HCEC 1CT (cell line): Measurements from ENCODE around the gene LAG3.

ENCODE experiments used
- DNase-seq: peaks from one replicate; pipeline ENCODE4 v3.0.0-alpha.2; 2017

LAG3 gene

GRCh38 chr12:6791931-6792520 lies 19.7 kb downstream of the LAG3 start:
- DNase-seq = no peak

DNA sequence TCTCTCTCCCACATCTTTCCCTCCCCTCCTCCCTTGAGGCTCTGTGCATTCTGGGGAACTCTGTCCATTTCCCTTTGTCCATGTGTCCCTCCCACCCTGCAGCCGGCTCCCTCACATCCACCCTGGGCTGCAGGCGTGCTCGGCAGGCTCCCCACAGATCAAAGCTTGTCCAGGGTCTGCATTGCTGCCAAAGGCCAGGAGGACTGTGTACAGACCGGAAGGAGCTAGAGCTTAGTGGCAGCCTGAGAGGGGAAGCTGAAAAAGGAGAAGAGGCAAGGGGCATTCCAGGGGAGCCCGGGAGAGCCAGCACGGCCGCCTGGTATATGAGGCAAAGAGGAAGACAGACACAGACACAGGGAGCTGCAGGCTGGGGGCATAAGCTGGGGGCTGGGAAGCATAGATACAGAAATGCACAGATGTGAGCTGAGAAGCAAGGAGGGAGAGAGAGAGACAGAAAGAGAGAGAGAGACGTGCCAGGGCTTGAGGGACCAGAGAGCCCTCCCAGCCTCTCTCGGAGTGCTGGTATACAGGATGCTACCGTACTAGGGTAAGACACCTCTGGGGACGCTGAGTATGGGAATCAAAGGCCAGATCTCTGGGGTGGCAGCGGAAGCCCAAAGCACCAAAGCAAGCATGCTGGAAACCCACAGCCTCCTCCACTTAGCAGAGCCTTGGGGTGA lies 20.3 kb downstream of the LAG3 start:
- no peak for DNase-seq

GRCh38 chr12:6795088-6795487 lies 22.8 kb downstream of the LAG3 start:
- no peak for DNase-seq

DNA sequence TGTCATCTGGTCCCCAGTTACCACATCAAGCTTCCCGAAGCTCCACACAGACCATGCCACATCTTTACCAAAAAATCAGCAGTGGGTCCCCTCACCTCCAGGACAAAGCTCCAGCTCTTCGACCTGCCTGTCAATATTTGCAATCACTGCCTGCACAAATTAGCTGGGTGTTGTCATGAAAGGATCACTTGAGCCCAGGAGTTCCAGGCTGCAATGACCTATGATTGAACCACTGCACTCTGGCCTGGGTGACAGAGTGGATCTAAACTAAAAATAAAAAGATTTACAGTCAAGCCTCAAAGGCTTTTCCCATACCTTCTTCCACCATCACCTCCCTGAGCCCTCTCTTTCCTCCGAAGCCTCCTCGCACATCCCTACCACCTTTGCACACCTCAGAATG lies 24.3 kb downstream of the LAG3 start:
- no peak for DNase-seq

DNA sequence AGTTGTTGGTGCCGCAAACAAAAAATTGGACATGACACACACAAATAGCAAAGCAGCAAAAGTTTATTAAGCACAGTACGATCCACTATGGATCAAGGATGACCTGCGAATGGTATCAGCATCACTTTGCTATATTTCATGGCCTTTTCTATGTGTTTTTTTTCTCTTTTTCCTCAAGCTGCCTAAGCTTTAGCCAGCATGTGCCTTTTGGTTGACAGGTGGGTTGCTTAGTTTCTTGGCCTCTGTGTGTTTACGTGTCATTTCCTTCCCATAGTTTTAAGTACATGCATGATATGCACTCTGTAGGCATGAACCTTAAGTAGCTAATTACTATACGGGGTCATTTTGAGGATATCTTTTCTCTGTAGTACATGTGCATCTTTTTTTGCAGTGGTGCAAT lies 26.8 kb downstream of the LAG3 start:
- no peak for DNase-seq

GRCh38 chr12:6807170-6807569 lies 34.9 kb downstream of the LAG3 start:
- no peak for DNase-seq

DNA sequence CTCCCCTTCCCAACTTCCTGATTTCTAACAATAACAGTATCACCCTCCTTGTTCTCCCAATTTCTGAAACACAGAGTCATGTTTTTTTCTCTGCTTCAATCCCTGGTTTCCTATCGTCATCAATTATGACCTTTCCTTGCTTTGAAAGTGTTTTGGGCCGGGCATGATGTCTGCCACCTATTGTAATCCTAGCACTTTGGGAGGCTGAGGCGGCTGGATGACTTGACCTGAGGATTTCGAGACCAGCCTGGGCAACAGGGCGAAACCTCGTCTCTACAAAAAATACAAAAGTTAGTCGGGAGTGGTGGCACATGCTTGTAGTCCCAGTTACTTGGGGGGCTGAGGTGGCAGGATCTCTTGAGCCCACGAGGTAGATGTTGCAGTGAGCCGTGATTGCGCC lies 36.7 kb downstream of the LAG3 start:
- no peak for DNase-seq

GRCh38 chr12:6810758-6811157 lies 38.4 kb downstream of the LAG3 start:
- no peak for DNase-seq

- DNase-seq = no peak
Measured at GRCh38 chr12:6813363-6813762, 41.0 kb downstream of the LAG3 start.

- no peak for DNase-seq
Measured at GRCh38 chr12:6816598-6816997, 44.3 kb downstream of the LAG3 start.

DNA sequence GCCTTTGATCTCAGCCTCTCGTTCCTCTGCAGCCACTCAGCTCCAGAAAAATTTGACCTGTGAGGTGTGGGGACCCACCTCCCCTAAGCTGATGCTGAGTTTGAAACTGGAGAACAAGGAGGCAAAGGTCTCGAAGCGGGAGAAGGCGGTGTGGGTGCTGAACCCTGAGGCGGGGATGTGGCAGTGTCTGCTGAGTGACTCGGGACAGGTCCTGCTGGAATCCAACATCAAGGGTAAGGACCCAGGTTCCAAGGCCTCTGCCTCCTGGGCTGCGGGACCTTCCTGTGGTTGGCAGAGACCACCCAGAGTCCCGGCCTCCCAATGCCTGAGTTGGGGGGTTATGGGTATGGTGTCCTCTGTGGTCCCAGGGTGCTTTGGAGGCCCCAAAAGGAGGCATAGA lies 44.8 kb downstream of the LAG3 start:
- DNase-seq = no peak

DNA sequence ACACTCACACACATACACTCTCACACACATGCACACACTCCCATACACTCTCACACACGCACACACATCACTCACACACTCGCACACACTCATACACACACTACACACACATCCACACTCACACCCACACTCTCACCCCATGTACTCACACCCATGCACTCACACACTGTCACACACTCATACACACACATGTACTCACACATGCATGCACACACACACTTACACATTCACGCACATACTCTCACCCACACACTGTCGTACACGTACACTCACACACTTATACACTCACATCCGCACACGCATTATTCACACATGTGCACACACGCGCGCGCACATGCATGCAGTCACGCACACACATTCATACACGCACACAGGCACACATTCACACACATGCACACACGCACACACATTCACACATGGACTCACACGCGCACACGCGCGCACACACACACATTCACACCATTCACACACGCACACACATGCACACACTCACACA lies 45.4 kb downstream of the LAG3 start:
- DNase-seq = no peak

GRCh38 chr12:6818222-6818621 lies 45.9 kb downstream of the LAG3 start:
- DNase-seq = no peak

DNA sequence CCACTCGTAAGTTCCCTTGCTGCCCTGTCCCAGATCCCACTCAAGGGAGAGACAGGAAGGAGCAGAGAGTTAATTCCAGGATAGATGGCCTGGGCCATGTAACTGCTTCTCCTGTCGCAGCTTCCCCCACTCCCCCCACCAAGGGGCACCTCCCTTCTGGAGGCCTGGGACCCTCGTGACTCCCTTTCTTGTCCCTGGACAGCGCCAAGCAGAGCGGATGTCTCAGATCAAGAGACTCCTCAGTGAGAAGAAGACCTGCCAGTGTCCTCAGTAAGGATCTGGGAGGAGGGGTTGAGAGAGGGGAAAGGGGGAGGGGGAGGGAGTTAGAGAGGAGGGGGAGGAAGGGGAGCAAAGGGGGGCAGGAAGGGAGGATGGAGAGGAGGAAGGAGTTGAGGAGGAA lies 46.3 kb downstream of the LAG3 start:
- DNase-seq = no peak

GRCh38 chr12:6819106-6820030 lies 47.0 kb downstream of the LAG3 start:
- DNase-seq = no peak

- DNase-seq = no peak
Measured at GRCh38 chr12:6820166-6820565, 47.8 kb downstream of the LAG3 start.

DNA sequence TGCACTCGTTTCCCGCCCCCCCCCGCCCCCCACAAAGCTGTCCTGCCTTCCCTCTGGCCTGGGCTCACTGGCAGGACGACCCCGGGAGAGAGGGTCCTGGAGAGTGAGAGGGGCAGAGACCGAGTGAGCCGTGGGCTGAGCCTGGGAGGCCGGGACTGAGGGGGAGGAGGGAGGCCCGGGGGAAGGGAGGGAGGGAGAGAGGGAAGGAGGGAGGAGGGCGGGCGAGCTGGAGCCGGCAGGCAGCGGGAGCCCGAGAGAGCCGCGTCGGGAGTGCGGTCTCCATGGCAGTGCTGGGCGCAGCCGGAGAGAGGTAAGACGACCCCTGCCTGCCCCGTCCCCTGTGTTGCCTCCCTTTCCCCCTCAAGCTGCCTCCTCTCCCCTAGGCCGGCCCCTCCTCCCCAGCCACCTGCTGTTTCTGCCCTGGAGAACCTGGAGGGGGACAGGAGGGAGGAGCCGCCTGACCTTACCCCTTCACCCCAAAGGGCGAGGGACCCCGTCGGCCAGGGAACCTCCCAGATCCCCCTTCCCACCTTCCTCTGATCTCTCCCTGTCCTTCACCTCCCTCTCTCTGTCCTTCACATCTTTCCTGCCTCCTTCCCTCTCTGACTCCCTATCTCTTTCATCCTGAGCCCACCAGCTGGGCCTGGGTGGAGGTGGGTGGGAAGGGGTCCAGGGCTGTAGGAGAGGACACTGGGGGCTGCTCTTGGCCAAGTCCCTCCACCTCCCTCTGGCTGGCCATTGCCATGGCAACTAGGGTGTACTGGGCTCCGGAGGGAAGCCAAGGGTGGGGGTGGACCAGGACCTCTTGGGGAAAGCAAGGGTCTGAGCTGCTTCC lies 49.5 kb downstream of the LAG3 start, which contains the start of gene GPR162:
TSS of gene GPR162 (plus strand) at position 231 of the 835 bp plus-strand sequence. CDS start 2,078 bp downstream, outside the sequence.
- DNase-seq = peak; percentile 34

DNA sequence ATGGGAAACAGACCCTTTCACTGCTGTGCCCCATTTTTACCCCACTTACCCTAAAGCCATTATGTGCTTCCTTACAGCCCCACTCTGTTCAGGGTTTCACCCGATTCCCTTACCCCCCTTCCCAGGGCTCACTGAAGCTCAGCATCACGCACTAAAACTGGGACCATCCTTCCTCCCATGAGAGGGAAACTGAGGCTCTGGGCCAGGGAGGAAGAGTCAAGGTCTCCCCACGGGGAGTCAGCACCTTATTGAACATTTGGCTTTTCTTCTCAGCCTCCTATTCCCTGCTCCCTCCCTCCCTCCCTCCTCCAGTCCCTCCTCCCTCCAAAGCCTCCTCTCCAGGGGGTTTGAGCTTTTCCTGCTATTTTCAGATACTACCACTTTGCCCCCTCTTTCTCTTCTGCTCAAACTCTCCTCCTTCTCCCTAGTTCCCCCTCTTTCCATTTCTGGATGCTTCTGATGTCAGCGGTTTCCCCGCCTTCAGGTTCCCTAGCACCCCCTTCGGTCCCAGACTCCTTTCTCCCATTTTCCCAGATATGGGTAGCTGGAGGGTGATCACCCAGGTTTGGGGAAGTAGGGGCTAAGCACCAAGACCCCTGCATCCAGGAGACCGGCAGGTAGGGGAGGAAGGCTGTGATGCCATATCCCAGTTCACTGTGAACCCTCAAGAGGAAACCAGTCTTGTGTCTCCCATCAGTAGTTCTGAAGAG lies 50.3 kb downstream of the LAG3 start:
- DNase-seq = no peak

DNA sequence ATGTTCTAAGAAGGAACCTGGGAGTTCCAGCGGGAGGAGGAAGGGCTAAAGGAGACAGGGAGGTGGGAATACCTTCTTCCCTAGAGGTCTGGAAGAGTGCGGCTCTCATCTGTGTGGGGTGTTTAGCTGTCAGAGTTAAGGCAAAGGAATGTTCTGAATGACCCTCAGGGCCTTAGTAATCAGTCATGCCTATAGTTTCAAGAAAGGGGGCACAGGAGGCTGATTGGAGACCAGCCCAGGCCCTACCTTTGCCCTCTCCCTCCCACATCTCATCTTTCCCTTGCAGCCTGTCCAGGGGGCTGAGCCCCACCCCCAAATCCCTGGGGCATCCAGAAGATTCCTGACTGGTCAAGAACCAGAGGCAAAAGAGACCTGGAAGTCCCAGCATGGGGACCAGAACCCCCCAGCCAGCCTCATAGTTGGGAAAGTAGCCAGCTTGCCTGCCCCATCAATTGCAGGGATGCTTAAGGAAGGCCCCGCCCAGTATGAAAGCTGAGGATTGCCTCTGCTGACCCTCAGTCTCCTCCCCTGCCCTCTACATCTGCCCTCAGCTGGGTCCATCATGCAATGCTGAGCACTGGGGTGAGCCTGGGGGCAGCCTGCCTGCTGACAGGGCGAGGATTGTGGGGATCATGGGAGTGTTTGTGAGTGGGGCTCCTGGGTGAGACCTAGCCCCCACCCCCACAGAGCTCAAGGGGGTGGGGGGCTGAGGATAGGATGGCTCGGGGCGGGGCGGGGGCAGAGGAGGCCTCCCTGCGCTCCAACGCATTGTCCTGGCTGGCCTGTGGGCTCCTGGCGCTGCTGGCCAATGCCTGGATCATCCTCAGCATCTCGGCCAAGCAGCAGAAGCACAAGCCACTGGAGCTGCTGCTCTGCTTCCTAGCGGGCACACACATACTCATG lies 51.1 kb downstream of the LAG3 start:
- no peak for DNase-seq

DNA sequence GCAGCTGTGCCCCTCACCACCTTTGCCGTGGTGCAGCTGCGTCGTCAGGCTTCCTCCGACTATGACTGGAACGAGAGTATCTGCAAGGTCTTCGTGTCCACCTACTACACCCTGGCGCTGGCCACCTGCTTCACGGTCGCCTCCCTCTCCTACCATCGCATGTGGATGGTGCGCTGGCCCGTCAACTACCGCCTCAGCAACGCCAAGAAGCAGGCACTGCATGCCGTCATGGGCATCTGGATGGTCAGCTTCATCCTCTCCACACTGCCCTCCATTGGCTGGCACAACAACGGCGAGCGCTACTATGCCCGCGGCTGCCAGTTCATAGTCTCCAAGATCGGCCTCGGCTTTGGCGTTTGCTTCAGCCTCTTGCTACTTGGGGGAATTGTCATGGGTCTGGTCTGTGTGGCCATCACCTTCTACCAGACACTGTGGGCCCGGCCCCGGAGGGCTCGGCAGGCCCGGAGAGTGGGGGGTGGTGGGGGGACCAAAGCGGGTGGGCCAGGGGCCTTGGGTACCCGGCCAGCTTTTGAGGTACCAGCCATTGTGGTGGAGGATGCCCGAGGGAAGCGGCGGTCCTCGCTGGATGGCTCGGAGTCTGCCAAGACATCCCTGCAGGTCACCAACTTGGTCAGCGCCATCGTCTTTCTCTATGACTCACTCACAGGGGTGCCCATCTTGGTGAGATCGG lies 51.9 kb downstream of the LAG3 start:
- no peak for DNase-seq
